DMS53 (cell line): ENCODE data around the gene DGKA.
"Not testable (repeated sequence)": the region's sequence is repeated elsewhere in the genome, so short reads cannot be mapped to it uniquely, and the experiment has no call there.

ENCODE experiments used
- DNase-seq: peaks from one replicate; lab custom pipeline; 2025; lab: John Stamatoyannopoulos, UW

DGKA gene

GRCh38 chr12:55999522-55999921 lies 68.6 kb downstream of the DGKA start:
- DNase-seq = peak; percentile 70

DNA sequence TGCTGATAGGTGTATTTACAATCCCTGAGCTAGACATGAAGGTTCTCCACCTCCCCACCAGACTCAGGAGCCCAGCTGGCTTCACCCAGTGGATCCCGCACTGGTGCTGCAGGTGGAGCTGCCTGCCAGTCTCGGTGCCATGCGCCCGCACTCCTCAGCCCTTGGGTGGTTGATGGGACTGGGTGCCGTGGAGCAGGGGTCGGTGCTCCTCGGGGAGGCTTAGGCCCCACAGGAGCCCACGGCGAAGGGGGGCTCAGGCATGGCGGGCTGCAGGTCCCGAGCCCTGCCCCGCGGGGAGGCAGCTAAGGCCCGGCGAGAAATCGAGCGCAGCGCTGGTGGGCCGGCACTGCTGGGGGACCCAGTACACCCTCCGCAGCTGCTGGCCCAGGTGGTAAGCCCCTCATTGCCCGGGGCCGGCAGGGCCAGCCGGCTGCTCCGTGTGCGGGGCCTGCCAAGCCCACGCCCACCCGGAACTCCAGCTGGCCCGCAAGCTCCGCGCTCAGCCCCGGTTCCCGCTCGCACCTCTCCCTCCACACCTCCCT lies 69.1 kb downstream of the DGKA start:
- DNase-seq = peak; percentile 70

GRCh38 chr12:56001487-56002100 lies 70.6 kb downstream of the DGKA start:
- DNase-seq = peak; percentile 69

- DNase-seq = not testable (repeated sequence)
Measured at GRCh38 chr12:56003376-56003775, 72.4 kb downstream of the DGKA start.
